Skeletal muscle satellite cell (primary cell): ENCODE results near the gene DAND5.
"Not testable (repeated sequence)": the region's sequence is repeated elsewhere in the genome, so short reads cannot be mapped to it uniquely, and the experiment has no call there.

ENCODE experiments used
- H3K27me3 ChIP-seq: 2 replicates; pipeline ENCODE4 v1.7.0; 2013; ENCODE audit warnings: low read length; ENCODE audit not compliant: control insufficient read depth, insufficient read depth
- H3K36me3 ChIP-seq: 2 replicates; pipeline ENCODE4 v1.7.0; 2013; ENCODE audit warnings: mild to moderate bottlenecking, control low read depth, low read length; ENCODE audit not compliant: insufficient read depth
- H3K4me1 ChIP-seq: 2 replicates; pipeline ENCODE4 v1.7.0; 2013; ENCODE audit warnings: low read length; ENCODE audit not compliant: control insufficient read depth, insufficient read depth
- H3K4me2 ChIP-seq: 2 replicates; pipeline ENCODE4 v1.7.0; 2013; ENCODE audit warnings: mild to moderate bottlenecking, low read length
- H3K4me3 ChIP-seq: 2 replicates; pipeline ENCODE4 v1.7.0; 2013; ENCODE audit warnings: low read length
- H3K9ac ChIP-seq: 2 replicates; pipeline ENCODE4 v1.7.0; 2013; ENCODE audit warnings: mild to moderate bottlenecking, low read depth, low read length, moderate library complexity
- H3K9me3 ChIP-seq: replicated peaks from 2 replicates; pipeline ENCODE4 v1.7.0; 2013; ENCODE audit warnings: mild to moderate bottlenecking, control low read depth, low read length

The DAND5 gene

DNA sequence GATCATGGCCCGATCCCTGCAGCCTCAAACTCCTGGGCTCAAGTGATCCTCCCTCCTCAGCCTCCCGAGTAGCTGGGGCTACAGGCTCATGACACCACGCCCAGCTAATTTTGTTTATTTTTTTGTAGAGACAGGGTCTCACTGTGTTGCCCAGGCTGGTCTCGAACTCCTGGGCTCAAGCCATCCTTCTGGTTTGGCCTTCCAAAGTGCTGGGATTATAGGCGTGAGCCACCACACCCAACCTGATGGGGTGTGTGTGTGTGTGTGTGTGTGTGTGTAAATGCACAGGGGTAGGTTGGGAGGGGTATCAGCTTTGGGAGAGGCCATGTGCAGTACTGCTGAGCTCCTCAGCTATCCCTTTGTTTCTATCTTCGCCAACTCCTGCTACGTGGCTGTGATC lies 6.7 kb downstream of the DAND5 start:
- not testable (repeated sequence) for H3K27me3 ChIP-seq, H3K4me1 ChIP-seq, H3K9me3 ChIP-seq, H3K4me3 ChIP-seq, H3K36me3 ChIP-seq, H3K4me2 ChIP-seq, H3K9ac ChIP-seq

DNA sequence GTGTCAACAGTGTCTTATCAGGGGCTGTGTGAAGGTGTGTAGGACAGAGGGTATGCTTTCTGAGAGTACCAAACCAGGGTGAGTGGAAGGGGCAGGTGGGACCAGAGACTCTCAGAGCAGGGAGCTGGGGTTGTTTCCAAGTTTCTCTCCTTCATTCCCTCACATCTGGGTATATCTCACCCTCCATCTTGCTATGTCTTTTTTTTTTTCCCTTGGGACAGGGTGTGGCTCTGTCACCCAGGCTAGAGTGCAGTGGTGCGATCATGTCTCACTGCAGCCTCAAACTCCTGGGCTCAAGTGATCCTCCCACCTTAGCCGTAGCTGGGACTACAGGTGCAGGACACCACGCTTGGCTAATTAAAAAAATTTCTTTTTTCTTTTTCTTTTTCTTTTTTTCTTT lies 10.6 kb downstream of the DAND5 start:
- Histone ChIP-seq H3K27me3 (no peaks in the 10 kb centered on the region), H3K9me3 (no peaks in the 10 kb centered on the region), H3K36me3 (no peaks in the 10 kb centered on the region), H3K4me2 (no peak overlapping the region), H3K9ac (no peak overlapping the region), H3K4me3 (no peak overlapping the region), H3K4me1 (peaks cover 16% of the 10 kb centered on the region)

DNA sequence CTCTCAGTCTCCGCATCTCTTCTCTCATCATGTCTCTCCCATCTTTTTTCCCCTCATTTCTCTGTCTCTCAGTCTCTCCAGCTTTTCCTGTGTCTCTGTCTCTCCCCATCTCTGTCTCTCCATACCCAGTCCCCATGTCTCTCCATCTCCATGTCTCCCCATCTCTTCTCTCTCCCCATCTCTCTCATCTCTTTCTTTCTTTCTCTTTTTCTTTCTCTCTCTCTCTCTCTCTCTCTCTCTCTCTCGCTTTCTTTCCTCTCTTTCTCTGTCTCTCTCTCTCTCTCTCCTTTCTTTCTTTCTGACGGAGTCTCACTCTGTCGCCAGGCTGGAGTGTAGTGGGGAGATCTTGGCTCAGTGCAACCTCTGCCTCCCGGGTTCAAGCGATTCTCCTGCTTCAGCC lies 13.3 kb downstream of the DAND5 start:
- H3K9ac ChIP-seq = no peak overlapping the region
- no peaks in the 10 kb centered on the region for H3K9me3 ChIP-seq
- H3K4me3 ChIP-seq = no peak overlapping the region
- H3K4me1 ChIP-seq = peaks cover 23% of the 10 kb centered on the region
- no peaks in the 10 kb centered on the region for H3K27me3 ChIP-seq
- H3K36me3 ChIP-seq = no peaks in the 10 kb centered on the region
- H3K4me2 ChIP-seq = no peak overlapping the region

- Histone ChIP-seq H3K4me1 (peaks cover 23% of the 10 kb centered on the region), H3K36me3 (no peaks in the 10 kb centered on the region), H3K27me3 (no peaks in the 10 kb centered on the region), H3K4me3 (peak overlapping the region; percentile 67), H3K9me3 (no peaks in the 10 kb centered on the region), H3K9ac (peak overlapping the region; percentile 71), H3K4me2 (peak overlapping the region; percentile 74)
These were observed 13.7 kb downstream of the DAND5 start for GRCh38 chr19:12983091-12983490.

- no peaks in the 10 kb centered on the region for H3K27me3 ChIP-seq
- H3K4me3 ChIP-seq = peak overlapping the region; percentile 67
- H3K4me2 ChIP-seq = peak overlapping the region; percentile 74
- H3K9me3 ChIP-seq = no peaks in the 10 kb centered on the region
- no peaks in the 10 kb centered on the region for H3K36me3 ChIP-seq
- H3K4me1 ChIP-seq = peaks cover 23% of the 10 kb centered on the region
- peak overlapping the region; percentile 71 for H3K9ac ChIP-seq
These were observed 14.3 kb downstream of the DAND5 start for GRCh38 chr19:12983542-12984142.

GRCh38 chr19:12984143-12984627 lies 14.8 kb downstream of the DAND5 start:
- Histone ChIP-seq H3K36me3 (no peaks in the 10 kb centered on the region), H3K27me3 (no peaks in the 10 kb centered on the region), H3K4me3 (no peak overlapping the region), H3K4me1 (peaks cover 23% of the 10 kb centered on the region), H3K9me3 (no peaks in the 10 kb centered on the region), H3K4me2 (no peak overlapping the region), H3K9ac (no peak overlapping the region)

DNA sequence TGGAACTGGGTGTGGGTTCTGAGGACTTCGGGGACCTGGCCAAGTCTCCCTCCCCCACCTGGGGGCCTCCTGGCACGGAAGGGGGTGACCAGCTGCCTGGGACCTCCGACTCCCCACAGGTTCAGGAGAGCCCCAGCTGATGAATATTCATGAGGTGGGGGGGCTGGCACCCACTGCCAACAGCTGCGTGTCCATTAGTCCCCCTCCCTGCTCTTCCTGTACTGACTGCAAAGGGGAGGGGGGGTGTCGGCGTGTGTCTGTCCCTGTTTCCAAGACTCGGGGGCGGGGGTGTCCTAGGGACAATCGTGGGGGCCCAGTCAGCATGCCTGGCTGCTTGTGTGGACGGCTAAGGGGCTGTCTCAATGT lies 15.3 kb downstream of the DAND5 start:
- H3K4me2 ChIP-seq = peak overlapping the region; percentile 37
- H3K36me3 ChIP-seq = no peaks in the 10 kb centered on the region
- no peaks in the 10 kb centered on the region for H3K9me3 ChIP-seq
- peaks cover 23% of the 10 kb centered on the region for H3K4me1 ChIP-seq
- no peaks in the 10 kb centered on the region for H3K27me3 ChIP-seq
- peak overlapping the region; percentile 35 for H3K4me3 ChIP-seq
- H3K9ac ChIP-seq = no peak overlapping the region

DNA sequence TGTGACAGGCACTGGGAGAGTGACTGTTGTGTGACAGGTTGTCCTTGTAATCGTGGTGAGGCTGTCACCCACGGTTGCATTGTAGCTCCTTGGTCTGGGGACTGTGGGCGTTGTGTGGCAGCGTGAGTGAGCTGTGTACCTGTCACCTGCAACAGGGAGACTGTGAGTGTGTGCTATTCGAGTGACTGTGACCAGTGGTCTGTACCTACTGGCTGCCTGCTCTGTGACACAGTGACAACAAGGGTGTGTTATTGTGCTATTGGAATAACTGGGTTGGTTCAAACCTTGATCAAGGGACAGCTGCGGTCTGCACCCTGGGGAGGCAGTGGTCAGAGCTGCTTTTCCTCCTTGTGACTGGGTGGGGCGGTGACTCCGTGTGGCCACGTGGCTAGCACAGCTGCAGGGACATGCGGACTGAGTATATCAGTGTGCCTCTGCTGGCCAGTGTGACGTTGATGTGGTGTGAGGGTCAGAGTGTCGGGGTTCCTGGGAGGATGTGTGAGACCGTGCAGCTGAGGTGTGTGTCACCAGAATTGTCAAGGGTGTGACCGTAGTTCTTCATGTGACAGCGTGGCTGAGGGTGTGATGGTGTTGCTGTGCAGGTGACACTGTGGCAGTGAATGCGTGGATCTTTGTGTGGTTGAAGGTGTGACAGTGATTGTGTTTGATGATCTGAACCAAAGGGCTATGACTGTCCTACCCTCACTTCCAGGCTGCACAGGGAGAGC lies 15.8 kb downstream of the DAND5 start:
- Histone ChIP-seq H3K4me1 (peaks cover 23% of the 10 kb centered on the region), H3K36me3 (no peaks in the 10 kb centered on the region), H3K4me3 (peak overlapping the region; percentile 35), H3K9me3 (no peaks in the 10 kb centered on the region), H3K4me2 (peak overlapping the region; percentile 37), H3K27me3 (no peaks in the 10 kb centered on the region), H3K9ac (no peak overlapping the region)

- no peak overlapping the region for H3K9ac ChIP-seq
- H3K4me3 ChIP-seq = no peak overlapping the region
- H3K4me2 ChIP-seq = no peak overlapping the region
- no peaks in the 10 kb centered on the region for H3K9me3 ChIP-seq
- H3K4me1 ChIP-seq = peaks cover 23% of the 10 kb centered on the region
- H3K36me3 ChIP-seq = no peaks in the 10 kb centered on the region
- no peaks in the 10 kb centered on the region for H3K27me3 ChIP-seq
These were observed 17.4 kb downstream of the DAND5 start for GRCh38 chr19:12986726-12987125.

- Histone ChIP-seq H3K4me3 (no peak overlapping the region), H3K4me1 (peaks cover 23% of the 10 kb centered on the region), H3K4me2 (no peak overlapping the region), H3K27me3 (no peaks in the 10 kb centered on the region), H3K9ac (no peak overlapping the region), H3K9me3 (no peaks in the 10 kb centered on the region), H3K36me3 (no peaks in the 10 kb centered on the region)
These were observed 17.8 kb downstream of the DAND5 start for GRCh38 chr19:12987190-12987589.

- Histone ChIP-seq H3K4me1 (peaks cover 23% of the 10 kb centered on the region), H3K9me3 (no peaks in the 10 kb centered on the region), H3K27me3 (no peaks in the 10 kb centered on the region), H3K9ac (no peak overlapping the region), H3K4me2 (no peak overlapping the region), H3K36me3 (no peaks in the 10 kb centered on the region), H3K4me3 (no peak overlapping the region)
These were observed 18.4 kb downstream of the DAND5 start for GRCh38 chr19:12987781-12988180.

DNA sequence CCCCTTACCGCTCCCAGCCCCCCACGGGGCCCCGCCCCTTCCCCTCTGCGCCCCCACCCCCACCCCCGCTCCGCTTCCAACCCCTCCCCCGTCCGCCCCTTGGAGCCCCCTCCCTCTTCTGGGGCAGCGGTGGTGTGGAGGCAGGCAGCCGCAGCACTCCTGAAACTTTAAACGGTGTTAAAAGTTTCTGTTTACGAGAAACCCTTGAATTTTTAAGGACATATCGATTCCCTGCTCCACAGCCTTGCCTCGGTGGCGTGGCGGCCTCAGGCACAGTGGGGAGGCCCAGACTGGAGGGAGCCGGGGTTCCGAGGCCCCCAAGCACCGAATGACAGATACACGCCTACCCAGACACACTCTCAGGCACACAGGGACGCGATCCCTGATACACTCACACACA lies 21.1 kb downstream of the DAND5 start:
- Histone ChIP-seq H3K9ac (no peak overlapping the region), H3K4me1 (peaks cover 7% of the 10 kb centered on the region), H3K36me3 (no peaks in the 10 kb centered on the region), H3K4me3 (no peak overlapping the region), H3K9me3 (no peaks in the 10 kb centered on the region), H3K27me3 (no peaks in the 10 kb centered on the region), H3K4me2 (no peak overlapping the region)
